Hepatocyte (in vitro differentiated cells): Measurements from ENCODE around the gene DPCD. TPM values are rescaled to one million over a fixed set of nuclear protein-coding genes. Genes with fewer than 3 reads are reported as not detected.

Experiments used
- DNase-seq: peaks from one replicate; pipeline ENCODE4 v3.0.0-alpha.2; 2016; ENCODE audit warnings: low spot score
- H2AFZ ChIP-seq: fragments of 200-600 bp; sonication (generic); 2 replicates; pipeline ENCODE4 v1.6.0; 2016; ENCODE audit warnings: antibody characterized with exemption, mild to moderate bottlenecking
- H3K27ac ChIP-seq: fragments of 200-600 bp; sonication (generic); 2 replicates; pipeline ENCODE4 v1.5.1; 2016; ENCODE audit warnings: mild to moderate bottlenecking
- H3K27me3 ChIP-seq: fragments of 200-600 bp; sonication (generic); 2 replicates; pipeline ENCODE4 v1.6.1; 2016
- H3K36me3 ChIP-seq: fragments of 200-600 bp; sonication (generic); replicated peaks from 2 replicates; pipeline ENCODE4 v1.5.1; 2016; ENCODE audit warnings: low read depth; ENCODE audit not compliant: insufficient read depth
- H3K4me1 ChIP-seq: fragments of 200-600 bp; sonication (generic); 2 replicates; pipeline ENCODE4 v1.5.1; 2016; ENCODE audit warnings: mild to moderate bottlenecking, moderate library complexity; ENCODE audit not compliant: insufficient read depth
- H3K4me2 ChIP-seq: fragments of 200-600 bp; sonication (generic); 2 replicates; pipeline ENCODE4 v1.6.0; 2016
- H3K4me3 ChIP-seq: fragments of 200-600 bp; sonication (generic); 2 replicates; pipeline ENCODE4 v1.5.1; 2016; ENCODE audit warnings: mild to moderate bottlenecking
- H3K79me2 ChIP-seq: fragments of 200-600 bp; sonication (generic); 2 replicates; pipeline ENCODE4 v1.6.0; 2017; ENCODE audit warnings: mild to moderate bottlenecking
- H3K9me2 ChIP-seq: fragments of 200-600 bp; sonication (generic); replicated peaks from 2 replicates; pipeline ENCODE4 v1.6.0; 2017; ENCODE audit warnings: mild to moderate bottlenecking; ENCODE audit not compliant: insufficient read depth
- H3K9me3 ChIP-seq: fragments of 200-600 bp; sonication (generic); 2 replicates; pipeline ENCODE4 v1.5.1; 2016; ENCODE audit warnings: low read depth, mild to moderate bottlenecking
- H4K20me1 ChIP-seq: fragments of 200-600 bp; sonication (generic); 2 replicates; pipeline ENCODE4 v1.6.0; 2016; ENCODE audit warnings: mild to moderate bottlenecking; ENCODE audit not compliant: insufficient read depth, poor library complexity, severe bottlenecking
- CTCF ChIP-seq: fragments of 200-600 bp; sonication (generic); IDR thresholded peaks from 2 replicates; pipeline ENCODE4 v1.5.1; 2016; ENCODE audit warnings: antibody characterized with exemption, mild to moderate bottlenecking; ENCODE audit not compliant: poor library complexity
- EZH2 ChIP-seq: fragments of 200-600 bp; sonication (generic); IDR thresholded peaks from 2 replicates; pipeline ENCODE4 v1.6.1; 2016; ENCODE audit warnings: antibody characterized with exemption, mild to moderate bottlenecking, borderline replicate concordance
- EZH2phosphoT487 ChIP-seq: fragments of 200-600 bp; sonication (generic); IDR thresholded peaks from one replicate; pipeline ENCODE4 v1.6.1; 2018; ENCODE audit warnings: antibody characterized with exemption, mild to moderate bottlenecking, low read depth, moderate library complexity; ENCODE audit not compliant: unreplicated experiment, severe bottlenecking
- WGBS: methylation state at CpG from one replicate; pipeline ENCODE4 v1.1.6; 2016; ENCODE audit warnings: low lambda C conversion rate; ENCODE audit errors: missing lambda C conversion rate; 5-methylcytosine and 5-hydroxymethylcytosine counted together
- polyA plus RNA-seq: library from polyadenylated mRNA; unstranded; fragments of >200 nt; fragmentation: Nextera tagmentation; extraction: Ambion mirVana; gene quantifications from 2 replicates; pipeline ENCODE4 v1.2.1, GENCODE V29; 2016
- total RNA-seq: library from RNA; depleted of rRNA; stranded (reverse); fragments of >200 nt; gene quantifications from 2 replicates; pipeline ENCODE4 v1.2.3, GENCODE V29; 2014

DPCD gene
- total and polyA plus RNA-seq, 2 experiments from 2014 or later: 24.8 to 26.5 TPM

- no peaks in the 10 kb centered on the region for H3K79me2 ChIP-seq
- no peak for DNase-seq
- H3K4me3 ChIP-seq: peak overlapping the region; percentile 82
- peak overlapping the region; percentile 66 for H2AFZ ChIP-seq
- H3K4me2 ChIP-seq: peak overlapping the region; percentile 99
- H3K9me2 ChIP-seq: no peaks in the 10 kb centered on the region
- no peaks in the 10 kb centered on the region for H3K9me3 ChIP-seq
- peaks cover 6% of the 10 kb centered on the region for H3K4me1 ChIP-seq
- no peak overlapping the region for H3K27ac ChIP-seq
- no peak for TF ChIP-seq CTCF
- H3K27me3 ChIP-seq: peaks cover 43% of the 10 kb centered on the region
- WGBS: 22% methylated on average over 27 of the region's 37 CpGs
- H3K36me3 ChIP-seq: no peaks in the 10 kb centered on the region
- H4K20me1 ChIP-seq: no peaks in the 10 kb centered on the region
Observed at GRCh38 chr10:101570428-101571270, 17.5 kb upstream of the DPCD start.

GRCh38 chr10:101571271-101571925 is 16.7 kb upstream of the DPCD start:
- Histone ChIP-seq H3K79me2 (no peaks in the 10 kb centered on the region), H3K9me3 (no peaks in the 10 kb centered on the region), H3K27ac (no peak overlapping the region), H3K4me2 (no peak overlapping the region), H3K4me1 (peaks cover 6% of the 10 kb centered on the region), H4K20me1 (no peaks in the 10 kb centered on the region), H3K4me3 (no peak overlapping the region), H3K9me2 (no peaks in the 10 kb centered on the region), H2AFZ (no peak overlapping the region), H3K36me3 (no peaks in the 10 kb centered on the region), H3K27me3 (peaks cover 36% of the 10 kb centered on the region)
- 81% methylated on average over 8 of the region's 8 CpGs for WGBS
- DNase-seq: no peak
- no peak for TF ChIP-seq CTCF
- TF ChIP-seq EZH2phosphoT487: no peak
- TF ChIP-seq EZH2: no peak

- Histone ChIP-seq H3K79me2 (no peaks in the 10 kb centered on the region), H3K4me3 (no peak overlapping the region), H3K27me3 (peaks cover 28% of the 10 kb centered on the region), H3K4me1 (peaks cover 6% of the 10 kb centered on the region), H3K27ac (no peak overlapping the region), H3K36me3 (no peaks in the 10 kb centered on the region), H3K9me2 (no peaks in the 10 kb centered on the region), H3K4me2 (no peak overlapping the region), H4K20me1 (no peaks in the 10 kb centered on the region), H3K9me3 (no peaks in the 10 kb centered on the region), H2AFZ (no peak overlapping the region)
- 92% methylated on average over 7 of the region's 7 CpGs for WGBS
- no peak for DNase-seq
- TF ChIP-seq EZH2 (no peak), CTCF (no peak), EZH2phosphoT487 (no peak)
Observed at GRCh38 chr10:101572126-101572525, 16.0 kb upstream of the DPCD start.
